Nephron progenitor cell (in vitro differentiated cells): ENCODE measurements around the gene HCN2.

Experiments used
- DNase-seq: peaks from one replicate; pipeline ENCODE4 v3.0.0; 2021
- H3K27ac Mint-ChIP-seq: 2 replicates; pipeline ENCODE4 v1.8.0; 2021; ENCODE audit warnings: mild to moderate bottlenecking, moderate library complexity, mixed read lengths
- H3K27me3 Mint-ChIP-seq: 2 replicates; pipeline ENCODE4 v1.8.0; 2021; ENCODE audit warnings: mild to moderate bottlenecking, low read depth, mixed read lengths; ENCODE audit not compliant: poor library complexity
- H3K36me3 Mint-ChIP-seq: 2 replicates; pipeline ENCODE4 v1.8.0; 2021; ENCODE audit warnings: low read depth, mixed read lengths
- H3K4me1 Mint-ChIP-seq: 2 replicates; pipeline ENCODE4 v1.8.0; 2021; ENCODE audit warnings: mixed read lengths
- H3K4me3 Mint-ChIP-seq: 2 replicates; pipeline ENCODE4 v1.8.0; 2021; ENCODE audit warnings: mild to moderate bottlenecking, moderate library complexity, mixed read lengths
- H3K9me3 Mint-ChIP-seq: 2 replicates; pipeline ENCODE4 v1.8.0; 2021; ENCODE audit warnings: mild to moderate bottlenecking, moderate library complexity, mixed read lengths
- CTCF ChIP-seq: fragments of 200-600 bp; sonication (generic); IDR thresholded peaks from 2 replicates; pipeline ENCODE4 v1.5.0; 2021; ENCODE audit warnings: antibody characterized with exemption

The HCN2 gene

DNA sequence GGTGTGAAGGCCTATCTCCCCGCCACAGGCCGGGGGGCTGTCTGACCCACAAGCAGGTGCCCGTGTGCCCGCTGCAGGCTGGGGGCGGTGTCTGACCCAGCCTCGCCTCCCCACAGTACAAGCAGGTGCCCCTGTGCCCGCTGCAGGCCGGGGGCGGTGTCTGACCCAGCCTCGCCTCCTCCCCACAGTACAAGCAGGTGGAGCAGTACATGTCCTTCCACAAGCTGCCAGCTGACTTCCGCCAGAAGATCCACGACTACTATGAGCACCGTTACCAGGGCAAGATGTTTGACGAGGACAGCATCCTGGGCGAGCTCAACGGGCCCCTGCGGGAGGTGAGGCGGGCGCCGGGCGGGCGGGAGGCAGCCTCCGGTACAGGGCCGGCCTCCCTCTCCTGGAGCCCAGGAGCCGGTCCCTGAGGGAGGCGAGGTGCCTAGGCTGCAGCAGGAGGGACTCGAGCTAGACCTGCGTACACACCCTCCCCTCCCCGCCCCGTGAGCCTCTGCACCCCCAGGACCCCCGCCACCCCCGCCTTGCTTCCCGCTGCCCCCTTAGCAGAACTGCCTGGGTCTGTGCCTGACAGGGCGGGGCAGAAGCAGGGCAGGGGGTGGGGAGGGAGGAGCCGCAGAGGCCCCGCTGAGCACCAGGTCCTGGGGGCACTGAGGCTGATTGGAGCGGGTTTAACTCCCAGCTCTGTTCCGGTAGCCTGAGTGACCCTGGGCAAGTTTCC lies 20.6 kb downstream of the HCN2 start:
- no peak overlapping the region for H3K27ac Mint-ChIP-seq
- no peak for DNase-seq
- peaks cover 25% of the 10 kb centered on the region for H3K36me3 Mint-ChIP-seq
- TF ChIP-seq CTCF = no peak
- no peaks in the 10 kb centered on the region for H3K27me3 Mint-ChIP-seq
- H3K4me3 Mint-ChIP-seq = no peak overlapping the region
- H3K4me1 Mint-ChIP-seq = peaks cover 12% of the 10 kb centered on the region
- H3K9me3 Mint-ChIP-seq = no peaks in the 10 kb centered on the region

DNA sequence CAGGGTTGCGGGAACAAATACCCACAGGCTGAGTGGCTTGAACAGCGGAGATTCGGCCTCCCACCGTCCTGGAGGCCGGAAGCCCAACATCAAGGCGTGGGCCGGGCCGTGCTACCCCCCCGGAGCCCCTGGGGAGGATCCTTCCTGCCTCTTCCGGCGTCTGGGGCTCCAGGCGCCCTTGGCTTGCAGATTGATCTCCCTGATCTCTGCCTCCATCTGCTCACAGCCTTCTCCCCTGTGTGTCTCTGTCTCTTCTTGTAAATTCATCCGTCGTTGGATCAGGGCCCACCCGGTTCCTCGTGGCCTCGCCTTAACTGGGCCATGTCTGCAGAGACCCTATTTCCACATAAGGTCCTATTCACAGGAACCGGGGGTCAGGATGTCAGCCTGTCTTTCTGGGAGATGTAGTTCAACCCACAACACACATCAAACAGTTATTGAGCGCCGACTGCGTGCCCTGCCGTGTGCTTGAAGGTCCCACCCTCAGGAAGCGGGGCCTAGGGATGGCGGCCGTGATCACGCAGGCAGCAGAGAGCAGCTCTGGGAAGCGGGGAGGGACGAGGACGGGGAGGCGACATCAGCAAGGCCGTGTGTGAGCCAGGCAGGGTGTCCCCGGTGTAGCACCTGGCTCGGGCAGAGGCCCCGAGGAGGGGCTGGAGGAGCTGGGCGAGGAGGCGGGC lies 21.3 kb downstream of the HCN2 start:
- Mint-ChIP-seq H3K36me3 (peaks cover 30% of the 10 kb centered on the region), H3K4me1 (peaks cover 12% of the 10 kb centered on the region), H3K4me3 (no peak overlapping the region), H3K27ac (peak overlapping the region; percentile 84), H3K9me3 (no peaks in the 10 kb centered on the region), H3K27me3 (no peaks in the 10 kb centered on the region)
- peak; percentile 54 for DNase-seq
- TF ChIP-seq CTCF = no peak

DNA sequence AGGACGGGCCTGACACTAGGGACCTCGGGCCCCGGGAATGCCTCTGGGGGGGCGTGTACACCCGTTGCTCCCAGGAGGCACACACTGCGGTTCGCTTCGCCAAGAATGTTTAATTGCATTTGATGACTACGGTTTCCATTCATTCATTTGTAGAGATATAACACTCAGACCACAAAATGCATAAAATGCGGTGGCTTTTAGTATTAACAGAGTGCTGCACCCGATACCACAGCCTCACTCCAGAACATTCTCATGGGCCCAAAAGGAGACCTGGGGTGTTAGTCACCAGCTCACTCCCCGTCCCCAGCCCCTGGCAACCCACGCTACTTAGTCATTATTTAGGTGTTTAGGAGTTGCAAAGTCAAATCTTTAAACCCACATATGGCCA lies 21.8 kb downstream of the HCN2 start:
- Mint-ChIP-seq H3K4me1 (peaks cover 12% of the 10 kb centered on the region), H3K9me3 (no peaks in the 10 kb centered on the region), H3K4me3 (no peak overlapping the region), H3K36me3 (peaks cover 30% of the 10 kb centered on the region), H3K27ac (peak overlapping the region; percentile 83), H3K27me3 (no peaks in the 10 kb centered on the region)
- no peak for DNase-seq
- no peak for TF ChIP-seq CTCF

- H3K27me3 Mint-ChIP-seq = no peaks in the 10 kb centered on the region
- H3K9me3 Mint-ChIP-seq = no peaks in the 10 kb centered on the region
- H3K4me3 Mint-ChIP-seq = no peak overlapping the region
- DNase-seq = no peak
- no peak overlapping the region for H3K27ac Mint-ChIP-seq
- TF ChIP-seq CTCF = no peak
- peaks cover 12% of the 10 kb centered on the region for H3K4me1 Mint-ChIP-seq
- peaks cover 38% of the 10 kb centered on the region for H3K36me3 Mint-ChIP-seq
Observed at GRCh38 chr19:612941-613340, 23.3 kb downstream of the HCN2 start.

DNA sequence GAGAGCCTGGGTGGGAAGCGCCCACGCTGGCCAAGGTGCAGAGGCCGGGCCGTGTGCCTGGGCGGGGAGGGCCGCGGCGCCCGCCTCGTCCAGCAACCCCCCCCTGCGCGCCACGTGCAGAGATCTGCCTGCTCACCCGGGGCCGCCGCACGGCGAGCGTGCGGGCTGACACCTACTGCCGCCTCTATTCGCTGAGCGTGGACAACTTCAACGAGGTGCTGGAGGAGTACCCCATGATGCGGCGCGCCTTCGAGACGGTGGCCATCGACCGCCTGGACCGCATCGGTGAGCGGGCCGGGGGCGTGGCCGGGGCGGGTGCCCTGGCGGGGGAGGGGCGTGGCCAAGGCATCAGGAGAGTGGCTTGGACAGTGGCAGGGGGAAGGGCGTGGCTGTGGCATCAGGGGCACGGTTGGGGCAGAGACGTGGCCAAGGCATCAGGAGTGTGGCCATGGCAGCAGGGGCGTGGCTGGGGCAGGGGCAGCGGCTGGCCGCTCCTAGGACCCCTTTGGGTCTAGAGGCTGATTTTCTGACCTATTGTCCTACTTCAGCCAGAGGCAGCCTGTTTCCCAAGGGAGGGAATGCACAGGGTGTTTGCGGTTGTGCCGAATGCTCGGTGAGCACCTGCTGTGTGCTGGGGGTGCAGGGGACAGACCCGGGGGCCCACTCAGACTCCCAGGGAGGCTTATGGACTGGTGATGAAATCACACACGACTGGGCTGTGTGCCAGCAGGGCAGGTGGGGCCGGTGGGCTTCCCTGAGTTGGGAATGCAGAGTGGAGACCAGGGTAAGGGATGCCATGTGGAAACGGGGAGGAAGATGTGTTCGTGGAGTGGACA lies 24.3 kb downstream of the HCN2 start:
- peaks cover 12% of the 10 kb centered on the region for H3K4me1 Mint-ChIP-seq
- no peak overlapping the region for H3K27ac Mint-ChIP-seq
- no peak for DNase-seq
- no peaks in the 10 kb centered on the region for H3K9me3 Mint-ChIP-seq
- peaks cover 42% of the 10 kb centered on the region for H3K36me3 Mint-ChIP-seq
- TF ChIP-seq CTCF = no peak
- H3K27me3 Mint-ChIP-seq = no peaks in the 10 kb centered on the region
- no peak overlapping the region for H3K4me3 Mint-ChIP-seq
